ENCODE measurements around the gene LRRC1.

- no peak for TF ChIP-seq CTCF (IDR thresholded peaks at IDR 0.05)
- no peak for TF ChIP-seq POLR2A (IDR thresholded peaks at IDR 0.05)
Measured at GRCh38 chr6:53945765-53946407, 151.1 kb downstream of the LRRC1 start.
